ENCODE data around the gene EBNA1BP2.

GRCh38 chr1:43165162-43165561 lies 6.9 kb downstream of the EBNA1BP2 start:
- TF ChIP-seq CTCF (conservative IDR thresholded peaks at IDR 0.05) (no peak), ZFX (IDR thresholded peaks at IDR 0.05) (no peak)
